Measurements from ENCODE around the gene PLOD1. TPM values are rescaled to one million over a fixed set of nuclear protein-coding genes. Genes with fewer than 3 reads are reported as not detected.

PLOD1 gene
- polyA plus RNA-seq, 1 donor from 2014 or later = 2.1 TPM

DNA sequence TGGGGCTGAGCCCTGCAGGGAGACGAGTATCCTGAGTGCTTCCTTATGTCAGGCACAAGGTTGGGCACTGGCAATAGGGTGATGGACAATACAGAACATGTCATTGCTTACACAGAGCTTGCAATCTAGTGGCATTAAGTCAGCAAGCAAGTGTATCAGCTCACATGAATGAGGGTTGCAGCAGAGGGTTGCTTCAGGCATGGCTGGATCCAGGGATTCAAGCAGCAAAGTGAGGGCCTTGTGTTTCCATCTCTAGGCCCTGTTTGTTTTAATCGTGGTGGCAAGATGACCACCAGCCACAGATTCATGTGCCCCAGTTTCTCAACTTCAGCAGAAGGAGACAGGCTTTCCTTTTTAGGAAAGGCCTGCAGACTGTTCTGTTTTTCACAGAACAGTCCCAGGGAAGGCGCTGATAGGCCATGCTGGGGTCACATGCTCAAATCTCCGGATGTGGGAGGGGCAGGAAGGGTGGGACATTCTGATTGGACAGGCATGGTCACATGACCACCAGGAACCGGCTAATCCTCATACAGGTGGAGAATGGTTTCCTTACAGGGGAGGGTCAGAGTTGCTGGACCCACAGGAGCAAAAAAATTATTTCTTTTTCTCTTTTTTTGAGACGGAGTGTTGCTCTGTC, 14.4 kb downstream of the PLOD1 start:
- H3K79me2 ChIP-seq (replicated peaks; ENCODE audit: insufficient read depth, low read length) = no peaks in the 10 kb centered on the region
- H3K36me3 ChIP-seq (ENCODE audit: insufficient read depth, low read length) = no peaks in the 10 kb centered on the region
- no peaks in the 10 kb centered on the region for H3K27me3 ChIP-seq (ENCODE audit: insufficient read depth, low read depth, low read length)
- no peak overlapping the region for H2AFZ ChIP-seq (ENCODE audit: low read depth, low read length)
- H3F3A ChIP-seq (ENCODE audit: insufficient read depth, low read length, poor library complexity, severe bottlenecking) = no peaks in the 10 kb centered on the region
- no peak overlapping the region for H3K27ac ChIP-seq (ENCODE audit: low read length)
- no peak overlapping the region for H3K9ac ChIP-seq (ENCODE audit: low read length)
- H3K4me2 ChIP-seq (ENCODE audit: low read length) = no peak overlapping the region
- H3K9me2 ChIP-seq (ENCODE audit: insufficient read depth, low read length) = no peaks in the 10 kb centered on the region
- no peaks in the 10 kb centered on the region for H4K20me1 ChIP-seq (ENCODE audit: insufficient read depth)
- TF ChIP-seq POLR2AphosphoS5 (IDR thresholded peaks at IDR 0.05) (no peak), EZH2 (IDR thresholded peaks at IDR 0.05; ENCODE audit: borderline replicate concordance, insufficient read depth, low read length, poor library complexity, severe bottlenecking) (no peak)
- H3K4me3 ChIP-seq (ENCODE audit: low read length) = no peak overlapping the region
- no peaks in the 10 kb centered on the region for H3K9me3 ChIP-seq (ENCODE audit: low read length)

DNA sequence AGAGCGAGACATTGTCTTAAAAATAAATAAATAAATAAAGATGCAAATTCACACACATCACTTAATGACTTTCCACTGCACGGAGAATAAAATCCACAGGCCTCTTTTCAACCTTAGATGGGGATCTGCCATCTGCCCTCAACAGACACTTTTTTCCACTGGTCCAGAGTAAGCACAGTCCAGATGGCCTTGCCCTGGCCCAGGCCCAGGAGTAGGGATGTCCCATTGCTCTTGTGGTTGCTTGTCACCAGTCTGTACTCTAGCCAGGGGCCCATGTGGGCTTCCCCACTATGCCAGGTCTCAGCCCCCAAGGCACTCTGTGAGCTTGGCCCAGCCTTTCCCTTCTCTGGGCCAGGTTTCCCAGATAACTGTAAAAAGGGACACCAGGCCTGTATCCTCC, 17.4 kb downstream of the PLOD1 start:
- no peak overlapping the region for H2AFZ ChIP-seq (ENCODE audit: low read depth, low read length)
- no peak overlapping the region for H3K27ac ChIP-seq (ENCODE audit: low read length)
- no peaks in the 10 kb centered on the region for H3K27me3 ChIP-seq (ENCODE audit: insufficient read depth, low read depth, low read length)
- TF ChIP-seq EZH2 (IDR thresholded peaks at IDR 0.05; ENCODE audit: borderline replicate concordance, insufficient read depth, low read length, poor library complexity, severe bottlenecking) (no peak), POLR2AphosphoS5 (IDR thresholded peaks at IDR 0.05) (no peak), SMC3 (conservative IDR thresholded peaks at IDR 0.05; ENCODE audit: poor library complexity) (no peak), TAF1 (IDR thresholded peaks at IDR 0.05; ENCODE audit: low read depth) (no peak), EP300 (conservative IDR thresholded peaks at IDR 0.05; ENCODE audit: poor library complexity, severe bottlenecking) (no peak), MXI1 (conservative IDR thresholded peaks at IDR 0.05; ENCODE audit: poor library complexity, severe bottlenecking) (no peak), RAD21 (conservative IDR thresholded peaks at IDR 0.05) (no peak)
- TF ChIP-seq, protein P1, sequence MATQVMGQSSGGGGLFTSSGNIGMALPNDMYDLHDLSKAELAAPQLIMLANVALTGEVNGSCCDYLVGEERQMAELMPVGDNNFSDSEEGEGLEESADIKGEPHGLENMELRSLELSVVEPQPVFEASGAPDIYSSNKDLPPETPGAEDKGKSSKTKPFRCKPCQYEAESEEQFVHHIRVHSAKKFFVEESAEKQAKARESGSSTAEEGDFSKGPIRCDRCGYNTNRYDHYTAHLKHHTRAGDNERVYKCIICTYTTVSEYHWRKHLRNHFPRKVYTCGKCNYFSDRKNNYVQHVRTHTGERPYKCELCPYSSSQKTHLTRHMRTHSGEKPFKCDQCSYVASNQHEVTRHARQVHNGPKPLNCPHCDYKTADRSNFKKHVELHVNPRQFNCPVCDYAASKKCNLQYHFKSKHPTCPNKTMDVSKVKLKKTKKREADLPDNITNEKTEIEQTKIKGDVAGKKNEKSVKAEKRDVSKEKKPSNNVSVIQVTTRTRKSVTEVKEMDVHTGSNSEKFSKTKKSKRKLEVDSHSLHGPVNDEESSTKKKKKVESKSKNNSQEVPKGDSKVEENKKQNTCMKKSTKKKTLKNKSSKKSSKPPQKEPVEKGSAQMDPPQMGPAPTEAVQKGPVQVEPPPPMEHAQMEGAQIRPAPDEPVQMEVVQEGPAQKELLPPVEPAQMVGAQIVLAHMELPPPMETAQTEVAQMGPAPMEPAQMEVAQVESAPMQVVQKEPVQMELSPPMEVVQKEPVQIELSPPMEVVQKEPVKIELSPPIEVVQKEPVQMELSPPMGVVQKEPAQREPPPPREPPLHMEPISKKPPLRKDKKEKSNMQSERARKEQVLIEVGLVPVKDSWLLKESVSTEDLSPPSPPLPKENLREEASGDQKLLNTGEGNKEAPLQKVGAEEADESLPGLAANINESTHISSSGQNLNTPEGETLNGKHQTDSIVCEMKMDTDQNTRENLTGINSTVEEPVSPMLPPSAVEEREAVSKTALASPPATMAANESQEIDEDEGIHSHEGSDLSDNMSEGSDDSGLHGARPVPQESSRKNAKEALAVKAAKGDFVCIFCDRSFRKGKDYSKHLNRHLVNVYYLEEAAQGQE (IDR thresholded peaks at IDR 0.05; ENCODE audit: borderline replicate concordance) = no peak
- TF ChIP-seq, protein P2, sequence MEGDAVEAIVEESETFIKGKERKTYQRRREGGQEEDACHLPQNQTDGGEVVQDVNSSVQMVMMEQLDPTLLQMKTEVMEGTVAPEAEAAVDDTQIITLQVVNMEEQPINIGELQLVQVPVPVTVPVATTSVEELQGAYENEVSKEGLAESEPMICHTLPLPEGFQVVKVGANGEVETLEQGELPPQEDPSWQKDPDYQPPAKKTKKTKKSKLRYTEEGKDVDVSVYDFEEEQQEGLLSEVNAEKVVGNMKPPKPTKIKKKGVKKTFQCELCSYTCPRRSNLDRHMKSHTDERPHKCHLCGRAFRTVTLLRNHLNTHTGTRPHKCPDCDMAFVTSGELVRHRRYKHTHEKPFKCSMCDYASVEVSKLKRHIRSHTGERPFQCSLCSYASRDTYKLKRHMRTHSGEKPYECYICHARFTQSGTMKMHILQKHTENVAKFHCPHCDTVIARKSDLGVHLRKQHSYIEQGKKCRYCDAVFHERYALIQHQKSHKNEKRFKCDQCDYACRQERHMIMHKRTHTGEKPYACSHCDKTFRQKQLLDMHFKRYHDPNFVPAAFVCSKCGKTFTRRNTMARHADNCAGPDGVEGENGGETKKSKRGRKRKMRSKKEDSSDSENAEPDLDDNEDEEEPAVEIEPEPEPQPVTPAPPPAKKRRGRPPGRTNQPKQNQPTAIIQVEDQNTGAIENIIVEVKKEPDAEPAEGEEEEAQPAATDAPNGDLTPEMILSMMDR (IDR thresholded peaks at IDR 0.05; ENCODE audit: poor library complexity, severe bottlenecking) = no peak
- H3K9me2 ChIP-seq (ENCODE audit: insufficient read depth, low read length) = no peaks in the 10 kb centered on the region
- H3K9me3 ChIP-seq (ENCODE audit: low read length) = no peaks in the 10 kb centered on the region
- no peaks in the 10 kb centered on the region for H3K36me3 ChIP-seq (ENCODE audit: insufficient read depth, low read length)
- no peaks in the 10 kb centered on the region for H4K20me1 ChIP-seq (ENCODE audit: insufficient read depth)
- H3K9ac ChIP-seq (ENCODE audit: low read length) = no peak overlapping the region
- no peak overlapping the region for H3K4me3 ChIP-seq (ENCODE audit: low read length)
- no peaks in the 10 kb centered on the region for H3F3A ChIP-seq (ENCODE audit: insufficient read depth, low read length, poor library complexity, severe bottlenecking)
- H3K4me2 ChIP-seq (ENCODE audit: low read length) = no peak overlapping the region
- H3K79me2 ChIP-seq (replicated peaks; ENCODE audit: insufficient read depth, low read length) = no peaks in the 10 kb centered on the region
